Omental fat pad (tissue), 4 donors: ENCODE data around the gene PXMP4. TPM values are rescaled to one million over a fixed set of nuclear protein-coding genes. Genes with fewer than 3 reads are reported as not detected.

Experiments used
- ATAC-seq: fragments of 150-250 bp; one replicate; pipeline ENCODE4 v1.9.1; 2016; ENCODE audit warnings: mild to moderate bottlenecking, moderate library complexity; ENCODE audit not compliant: low FRiP score
- DNase-seq: peaks from one replicate; pipeline ENCODE4 v3.0.0-alpha.2; 2019; ENCODE audit warnings: low spot score
- total RNA-seq, 4 donors: library from RNA; depleted of rRNA; stranded (reverse); fragments of >200 nt; gene quantifications; one replicate each; pipeline ENCODE4 v1.1.0, GENCODE V29; 2016
- TF ChIP-seq, protein P1 (sequence below), 3 donors: fragments of 450-650 bp; IDR thresholded peaks; one replicate each; pipeline ENCODE4 v1.5.1; 2016 to 2017; ENCODE audit warnings: antibody characterized with exemption in 3 of 3, mild to moderate bottlenecking in 3 of 3, moderate library complexity in 2 of 3

The PXMP4 gene
- total RNA-seq, 4 donors from 2014 or later, result 3.6 to 8.7 (median 4.8) TPM

DNA sequence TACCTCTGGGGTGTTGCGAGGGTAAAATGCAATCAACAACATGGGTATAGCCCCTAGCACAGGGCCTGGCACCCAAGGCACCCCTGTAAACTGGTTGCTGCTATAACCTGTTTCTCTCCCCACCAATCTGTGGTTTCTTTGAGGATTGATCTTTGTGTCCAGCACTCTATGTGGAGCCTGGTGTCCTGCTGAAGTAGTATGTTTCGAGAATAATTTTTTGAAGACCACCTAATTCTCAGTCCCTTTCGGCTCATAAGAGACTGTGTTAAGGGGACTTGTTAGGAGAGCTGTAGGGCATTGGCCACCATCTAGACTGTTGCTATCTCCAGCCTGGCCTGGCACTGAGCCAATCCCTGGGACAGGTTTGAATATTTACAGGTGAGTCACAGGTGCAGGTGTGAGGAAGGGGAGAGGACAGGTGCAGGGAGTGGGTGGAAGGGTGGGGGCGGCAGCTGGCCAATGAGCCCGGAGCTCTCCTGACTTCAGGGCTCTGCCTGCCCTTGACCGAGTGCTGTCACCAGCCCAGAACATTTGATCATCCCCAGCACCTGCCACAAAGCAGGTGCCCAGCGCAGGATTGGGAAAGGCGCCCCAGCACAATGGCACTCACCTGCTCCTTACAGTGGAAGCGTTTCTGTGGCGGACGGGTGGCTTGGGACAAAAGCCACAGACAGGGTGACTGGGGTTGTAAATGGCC lies 66.1 kb downstream of the PXMP4 start:
- TF ChIP-seq, protein P1, sequence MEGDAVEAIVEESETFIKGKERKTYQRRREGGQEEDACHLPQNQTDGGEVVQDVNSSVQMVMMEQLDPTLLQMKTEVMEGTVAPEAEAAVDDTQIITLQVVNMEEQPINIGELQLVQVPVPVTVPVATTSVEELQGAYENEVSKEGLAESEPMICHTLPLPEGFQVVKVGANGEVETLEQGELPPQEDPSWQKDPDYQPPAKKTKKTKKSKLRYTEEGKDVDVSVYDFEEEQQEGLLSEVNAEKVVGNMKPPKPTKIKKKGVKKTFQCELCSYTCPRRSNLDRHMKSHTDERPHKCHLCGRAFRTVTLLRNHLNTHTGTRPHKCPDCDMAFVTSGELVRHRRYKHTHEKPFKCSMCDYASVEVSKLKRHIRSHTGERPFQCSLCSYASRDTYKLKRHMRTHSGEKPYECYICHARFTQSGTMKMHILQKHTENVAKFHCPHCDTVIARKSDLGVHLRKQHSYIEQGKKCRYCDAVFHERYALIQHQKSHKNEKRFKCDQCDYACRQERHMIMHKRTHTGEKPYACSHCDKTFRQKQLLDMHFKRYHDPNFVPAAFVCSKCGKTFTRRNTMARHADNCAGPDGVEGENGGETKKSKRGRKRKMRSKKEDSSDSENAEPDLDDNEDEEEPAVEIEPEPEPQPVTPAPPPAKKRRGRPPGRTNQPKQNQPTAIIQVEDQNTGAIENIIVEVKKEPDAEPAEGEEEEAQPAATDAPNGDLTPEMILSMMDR (IDR thresholded peaks at IDR 0.05), result no peak
- no peak for DNase-seq
- ATAC-seq, result no peak

DNA sequence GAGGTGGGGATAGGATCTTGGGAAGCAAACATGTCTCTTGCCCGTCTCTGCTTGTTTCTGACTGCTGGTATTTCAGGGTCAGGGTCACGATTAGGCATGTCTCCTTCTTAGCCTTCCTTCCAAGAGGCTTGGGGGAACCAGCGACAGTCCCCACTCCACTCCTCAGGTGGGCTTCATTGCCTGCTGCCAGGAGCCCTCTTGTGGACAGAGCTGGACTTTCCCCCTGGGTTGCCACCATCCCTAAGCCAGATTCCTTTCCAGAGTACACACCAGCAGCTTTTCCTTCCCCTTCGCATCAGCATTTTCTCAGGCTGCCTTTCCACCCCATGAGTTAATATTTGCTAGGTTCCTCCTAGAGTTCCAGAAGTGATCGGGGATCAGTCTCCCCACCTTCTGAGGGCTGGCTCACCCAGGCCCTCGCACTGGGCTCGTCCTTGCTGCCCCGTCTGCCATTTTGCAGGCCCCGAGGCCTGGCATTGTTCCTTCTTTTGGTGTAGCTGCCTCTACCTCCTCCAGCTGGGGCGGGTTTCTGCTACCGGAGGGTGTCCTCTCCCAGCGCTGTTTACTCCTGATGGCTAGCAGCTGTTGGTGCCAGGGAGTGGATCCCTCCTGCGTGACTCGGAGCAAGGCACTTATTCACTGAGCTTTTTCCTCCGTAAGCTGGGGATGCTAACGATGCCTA lies 66.8 kb downstream of the PXMP4 start:
- TF ChIP-seq, protein P1 (IDR thresholded peaks at IDR 0.05), result peak in 1 of 3 donors; percentile 59
- DNase-seq (no peak), ATAC-seq (peak; percentile 54)

Other genes with a start within 250 kb of the PXMP4 start
- gene CBFA2T2, start 230.2 kb downstream of the PXMP4 start, total RNA-seq, result 10 to 100 TPM in 2 of 4 donors, 1 to 10 TPM in 2; 5.8 to 11.8 (median 10.0) TPM
- gene C20orf144, start 58.0 kb downstream of the PXMP4 start, total RNA-seq, result not detected
- gene ACTL10, start 53.4 kb downstream of the PXMP4 start, total RNA-seq, result 1 to 10 TPM; 1.1 to 2.4 (median 1.8) TPM
- 10 to 100 TPM; 19.1 to 29.8 (median 26.8) TPM for gene NECAB3, start 45.9 kb downstream of the PXMP4 start, total RNA-seq
- gene E2F1, start 33.9 kb downstream of the PXMP4 start, total RNA-seq, result 1 to 10 TPM; 1.2 to 1.9 (median 1.5) TPM
- gene ZNF341, start 11.7 kb upstream of the PXMP4 start, total RNA-seq, result 1 to 10 TPM; 1.6 to 2.3 (median 2.0) TPM
- 10 to 100 TPM; 64.8 to 96.7 (median 69.8) TPM for gene CHMP4B, start 91.0 kb upstream of the PXMP4 start, total RNA-seq